Heart left ventricle (tissue), 16 donors: Measurements from ENCODE around the gene IL13RA1. TPM values are rescaled to one million over a fixed set of nuclear protein-coding genes. Genes with fewer than 3 reads are reported as not detected.
A peak's percentile ranks its signal among the peaks of the same experiment; 100 is the strongest.

Experiments
- ATAC-seq, 4 donors: fragments of 200-7000 bp; cut with Tn5 transposase; one replicate each; pipeline ENCODE4 v1.9.1; 2020 to 2022; ENCODE audit warnings: moderate library complexity in 4 of 4, mild to moderate bottlenecking in 3 of 4, moderate number of reproducible peaks in 1 of 4
- DNase-seq, 5 donors: peaks; one replicate each; pipeline ENCODE4 v3.0.0-alpha.2; 2020
- H3K27ac ChIP-seq, 12 donors: fragments of 200-600 bp; sonication (generic) in 4 of 12; one replicate each; pipeline versions ENCODE4 v1.5.0 to v1.8.0; 2016 to 2022; ENCODE audit warnings: mild to moderate bottlenecking in 2 of 12
- H3K27me3 ChIP-seq, 9 donors: fragments of 200-600 bp; sonication (generic) in 2 of 9; one replicate each; pipeline versions ENCODE4 v1.5.1 to v1.8.0; 2016 to 2022; ENCODE audit warnings: mild to moderate bottlenecking in 3 of 9
- H3K36me3 ChIP-seq, 9 donors: fragments of 200-600 bp; sonication (generic) in 2 of 9; one replicate each; pipeline versions ENCODE4 v1.5.0 to v1.8.0; 2018 to 2022; ENCODE audit warnings: mild to moderate bottlenecking in 2 of 9
- H3K4me1 ChIP-seq, 12 donors: fragments of 200-600 bp; sonication (generic) in 4 of 12; one replicate each; pipeline versions ENCODE4 v1.5.0 to v1.8.0; 2016 to 2022; ENCODE audit warnings: mild to moderate bottlenecking in 3 of 12
- H3K4me3 ChIP-seq, 12 donors: fragments of 200-600 bp; sonication (generic) in 4 of 12; one replicate each; pipeline versions ENCODE4 v1.5.0 to v1.8.0; 2017 to 2022; ENCODE audit warnings: mild to moderate bottlenecking in 9 of 12, moderate library complexity in 4 of 12
- H3K9me3 ChIP-seq, 12 donors: fragments of 200-600 bp; sonication (generic) in 4 of 12; one replicate each; pipeline versions ENCODE4 v1.5.0 to v1.8.0; 2016 to 2022; ENCODE audit warnings: mild to moderate bottlenecking in 1 of 12
- POLR2A ChIP-seq, 2 donors: fragments of 450-650 bp; IDR thresholded peaks; one replicate each; pipeline ENCODE4 v1.6.1; 2017; ENCODE audit warnings: antibody characterized with exemption in 2 of 2, mild to moderate bottlenecking in 2 of 2, moderate library complexity in 2 of 2
- WGBS, 4 donors: extraction: QIAGEN DNeasy Blood & Tissue Kit in 2 of 4; methylation state at CpG; one replicate each; pipeline versions ENCODE4 v1.1.5 to v1.1.7; 2013 to 2018; 5-methylcytosine and 5-hydroxymethylcytosine counted together
- intact Hi-C, 10 donors: fragments of 100-400 bp; cut with DNase I; formaldehyde crosslinking; loops; one replicate each; pipeline versions ENCODE4 v1.11.1 to v1.14.2; 2022
- polyA plus RNA-seq, 2 donors: library from polyadenylated mRNA; stranded (reverse); fragments of 200-250 nt; gene quantifications; one replicate each; pipeline ENCODE4 v1.2.3, GENCODE V29; 2013
- total RNA-seq, 9 donors: library from RNA; depleted of rRNA in 2 of 9; stranded (reverse); fragments of >200 nt in 2 of 9; fragmentation: NEBNext Ultra II Directional in 3 of 9; extraction: Animal tissue kit (Norgen Biotek cat#: 25700) in 3 of 9; gene quantifications; one replicate each; pipeline versions ENCODE4 v1.1.0 to v1.2.4, GENCODE V29; 2016 to 2023
- TF ChIP-seq, protein P1 (sequence below), 12 donors: fragments of 200-600 bp; sonication (generic) in 4 of 12; IDR thresholded peaks; one replicate each; pipeline versions ENCODE4 v1.5.0 to v1.8.0; 2018 to 2022; ENCODE audit warnings: antibody characterized with exemption in 12 of 12, mild to moderate bottlenecking in 5 of 12
- donor health status: ischemic (EF 13 %, LVEDD 7.1; RV severe dilation, severe dysfunction).
- donor health status: healthy with polysubstance abuse.
- donor health status: DM: no; HTN: yes; CAD: no.
- donor health status: DM: no; HTN: no; CAD: no.
- donor health status: ischemic (EF 25% LVEDD 6.9; RV normal size, moderate dysfunction).
- donor health status: ischemic (EF 25% LVEDD 5.7; RV mildly dilated, moderate dysfunction).
- donor health status: healthy.
- donor health status: DM: yes; HTN: yes; CAD: no.
- donor health status: ischemic (EF 35%, LVEDD 5.7; RV mildly dilated, moderate dysfunction).
- donor health status: nonischemic (EF 11% LVEDD 7.7; RV severe dilation, severe dysfunction).
- donor health status: DM: yes; HTN: yes; CAD: no.
- donor health status: PGD.
- donor health status: ischemic (EF 29% LVEDD 5.4; RV normal size, mild dysfunction).
- donor health status: nonischemic (EF 23%, LVEDD 6.1; RV moderate dilation, normal function).

Gene IL13RA1
- total and polyA plus RNA-seq, 11 donors: 5.8 to 44.7 (median 16.8) TPM

DNA sequence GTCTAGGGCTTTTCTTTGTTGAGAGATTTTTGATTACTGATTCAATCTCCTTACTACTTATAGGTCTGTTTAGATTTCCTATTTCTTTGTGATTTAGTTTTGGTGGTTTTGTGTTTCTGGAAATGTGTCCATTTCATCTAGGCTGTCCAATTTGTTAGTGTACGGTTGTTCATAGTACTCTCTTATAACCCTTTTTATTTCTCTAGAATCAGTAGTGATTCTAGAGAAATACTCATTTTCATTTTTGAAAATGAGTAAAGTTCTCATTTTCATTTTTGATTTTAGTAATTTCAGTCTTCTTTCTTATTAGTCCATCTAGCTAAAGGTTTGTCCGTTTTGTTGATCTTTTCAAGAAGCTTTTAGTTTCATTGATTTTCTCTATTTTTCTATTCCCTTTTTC, 7.5 kb downstream of the IL13RA1 start:
- DNase-seq (no peak), ATAC-seq (no peak)
- Histone ChIP-seq H3K36me3 (no peaks in the 10 kb centered on the region), H3K4me3 (no peak overlapping the region), H3K9me3 (peaks cover 0 to 7% (median 0%) of the 10 kb centered on the region in 12 donors), H3K4me1 (peaks cover 0 to 7% (median 0%) of the 10 kb centered on the region in 12 donors), H3K27ac (no peak overlapping the region), H3K27me3 (no peaks in the 10 kb centered on the region)
- 85 to 95% (median 89%) methylated on average over 2 of the region's 2 CpGs for WGBS, 4 donors
- TF ChIP-seq, protein P1, sequence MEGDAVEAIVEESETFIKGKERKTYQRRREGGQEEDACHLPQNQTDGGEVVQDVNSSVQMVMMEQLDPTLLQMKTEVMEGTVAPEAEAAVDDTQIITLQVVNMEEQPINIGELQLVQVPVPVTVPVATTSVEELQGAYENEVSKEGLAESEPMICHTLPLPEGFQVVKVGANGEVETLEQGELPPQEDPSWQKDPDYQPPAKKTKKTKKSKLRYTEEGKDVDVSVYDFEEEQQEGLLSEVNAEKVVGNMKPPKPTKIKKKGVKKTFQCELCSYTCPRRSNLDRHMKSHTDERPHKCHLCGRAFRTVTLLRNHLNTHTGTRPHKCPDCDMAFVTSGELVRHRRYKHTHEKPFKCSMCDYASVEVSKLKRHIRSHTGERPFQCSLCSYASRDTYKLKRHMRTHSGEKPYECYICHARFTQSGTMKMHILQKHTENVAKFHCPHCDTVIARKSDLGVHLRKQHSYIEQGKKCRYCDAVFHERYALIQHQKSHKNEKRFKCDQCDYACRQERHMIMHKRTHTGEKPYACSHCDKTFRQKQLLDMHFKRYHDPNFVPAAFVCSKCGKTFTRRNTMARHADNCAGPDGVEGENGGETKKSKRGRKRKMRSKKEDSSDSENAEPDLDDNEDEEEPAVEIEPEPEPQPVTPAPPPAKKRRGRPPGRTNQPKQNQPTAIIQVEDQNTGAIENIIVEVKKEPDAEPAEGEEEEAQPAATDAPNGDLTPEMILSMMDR (IDR thresholded peaks at IDR 0.05): no peak
- TF ChIP-seq POLR2A (IDR thresholded peaks at IDR 0.05): no peak
- intact Hi-C loops: no loop called here

DNA sequence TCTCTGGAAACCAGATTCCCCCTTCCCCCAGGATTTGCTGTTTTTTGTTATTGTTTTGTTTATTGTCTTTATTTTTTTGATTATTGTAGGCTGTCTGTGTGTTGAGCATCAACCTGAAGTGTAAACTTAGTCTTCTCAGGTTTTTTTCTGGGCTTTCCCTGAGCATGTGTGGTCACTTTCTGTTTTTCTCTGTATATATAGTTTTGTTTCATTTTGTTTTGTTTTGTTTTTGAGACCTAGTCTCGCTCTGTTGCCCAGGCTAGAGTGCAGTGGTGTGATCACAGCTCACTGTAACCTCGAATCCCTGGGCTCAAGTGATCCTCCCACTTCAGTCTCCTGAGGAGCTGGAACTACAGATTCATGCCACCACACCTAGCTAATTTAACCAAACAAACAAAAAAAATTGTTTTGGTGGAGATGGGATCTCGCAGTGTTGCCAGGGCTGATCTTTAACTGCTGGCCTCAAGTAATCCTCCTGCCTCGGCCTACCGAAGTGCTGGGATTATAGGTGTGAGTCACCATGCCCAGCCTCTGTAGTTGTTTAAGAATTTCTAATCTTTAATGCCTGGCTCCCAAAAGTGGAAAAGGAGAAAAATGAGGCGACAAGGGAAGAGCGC, 9.1 kb downstream of the IL13RA1 start:
- no peak for TF ChIP-seq POLR2A (IDR thresholded peaks at IDR 0.05)
- TF ChIP-seq, protein P1 (IDR thresholded peaks at IDR 0.05): no peak
- WGBS, 4 donors: 75 to 97% (median 88%) methylated on average over 7 of the region's 7 CpGs

DNA sequence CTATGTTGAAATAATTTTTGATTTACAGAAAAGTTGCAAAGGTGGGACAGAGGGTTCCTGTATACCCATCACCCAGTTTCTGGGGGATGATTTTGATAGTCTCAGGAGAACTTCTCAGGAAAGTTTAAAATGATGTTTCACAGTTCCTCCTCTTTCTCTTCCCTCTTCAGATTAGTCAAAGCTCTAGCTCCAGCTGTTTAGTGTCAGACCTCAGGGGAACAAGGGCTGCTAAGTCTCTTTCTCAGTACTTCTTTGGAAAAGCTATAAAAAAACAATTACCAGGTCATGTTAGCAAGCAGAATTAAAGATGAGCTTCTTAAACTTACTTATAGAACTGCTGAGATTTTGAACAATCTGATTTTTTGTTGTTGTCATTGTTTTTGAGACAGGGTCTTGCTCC, 12.2 kb downstream of the IL13RA1 start:
- Histone ChIP-seq H3K4me1 (peaks cover 0 to 9% (median 0%) of the 10 kb centered on the region in 12 donors), H3K36me3 (peaks cover 0 to 8% (median 0%) of the 10 kb centered on the region in 9 donors), H3K27ac (peak overlapping the region in 1 of 12 donors; percentile 34), H3K4me3 (no peak overlapping the region), H3K9me3 (no peaks in the 10 kb centered on the region), H3K27me3 (no peaks in the 10 kb centered on the region)
- ATAC-seq (no peak), DNase-seq (no peak)
- TF ChIP-seq POLR2A (IDR thresholded peaks at IDR 0.05): no peak
- TF ChIP-seq, protein P1 (IDR thresholded peaks at IDR 0.05): no peak
- intact Hi-C loops: no loop called here

More for the DNA sequence above, 9.1 kb downstream of the IL13RA1 start:
- Histone ChIP-seq H3K9me3 (peaks cover 0 to 7% (median 0%) of the 10 kb centered on the region in 12 donors), H3K36me3 (peaks cover 0 to 8% (median 0%) of the 10 kb centered on the region in 9 donors), H3K4me3 (no peak overlapping the region), H3K27me3 (no peaks in the 10 kb centered on the region), H3K27ac (no peak overlapping the region), H3K4me1 (peaks cover 0 to 9% (median 0%) of the 10 kb centered on the region in 12 donors)
- no peak for DNase-seq
- no peak for ATAC-seq
- intact Hi-C loops: no loop called here

DNA sequence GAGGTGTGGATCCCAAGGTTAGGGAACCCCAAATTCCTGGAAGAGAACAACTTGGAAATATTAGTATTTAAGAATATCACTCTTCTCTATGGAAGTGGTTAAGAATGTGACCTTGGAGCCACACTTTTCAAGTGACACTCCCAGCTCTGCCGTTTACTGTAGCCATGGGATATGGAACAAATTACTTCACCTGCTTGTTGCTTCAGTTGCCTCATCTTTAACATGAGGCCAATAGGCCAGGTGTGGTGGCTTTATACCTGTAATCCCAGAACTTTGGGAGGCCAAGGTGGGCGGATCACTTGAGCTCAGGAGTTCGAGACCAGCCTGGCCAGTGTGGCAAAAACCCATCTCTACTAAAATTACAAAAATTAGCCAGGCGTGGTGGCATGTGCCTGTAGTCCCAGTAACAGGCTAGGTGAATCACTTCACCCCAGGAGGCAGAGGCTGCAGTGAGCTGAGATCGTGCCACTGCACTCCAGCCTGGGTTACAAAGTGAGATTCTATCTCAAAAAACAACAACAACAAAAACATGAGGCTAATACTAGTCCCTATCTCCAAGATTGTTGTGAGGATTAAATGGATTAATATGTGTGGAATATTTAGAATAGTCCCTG, 13.0 kb downstream of the IL13RA1 start:
- DNase-seq (no peak), ATAC-seq (no peak)
- WGBS, 4 donors: 63 to 79% (median 75%) methylated on average over 5 of the region's 5 CpGs
- H3K4me3 ChIP-seq: no peak overlapping the region
- no peak overlapping the region for H3K27ac ChIP-seq
- peaks cover 0 to 9% (median 0%) of the 10 kb centered on the region in 12 donors for H3K4me1 ChIP-seq
- intact Hi-C loops: no loop called here
- no peak for TF ChIP-seq POLR2A (IDR thresholded peaks at IDR 0.05)
- TF ChIP-seq, protein P1 (IDR thresholded peaks at IDR 0.05): no peak
- H3K36me3 ChIP-seq: peaks cover 0 to 8% (median 0%) of the 10 kb centered on the region in 9 donors
- no peaks in the 10 kb centered on the region for H3K9me3 ChIP-seq
- H3K27me3 ChIP-seq: no peaks in the 10 kb centered on the region
